CD4-positive, alpha-beta memory T cell (primary cell): ENCODE measurements around the gene NAA38. TPM values are rescaled to one million over a fixed set of nuclear protein-coding genes. Genes with fewer than 3 reads are reported as not detected.
A peak's percentile ranks its signal among the peaks of the same experiment; 100 is the strongest.

Source experiments
- CTCF ChIA-PET: fragments of 350-600 bp; sonication (Branson Sonifier 250); formaldehyde crosslinking; loops from one replicate; lab custom pipeline; 2021; ENCODE audit warnings: inconsistent platforms; ENCODE audit not compliant: partially characterized antibody; lab: Charles Lee
- POLR2A ChIA-PET: fragments of 350-600 bp; sonication (Branson Sonifier 250); formaldehyde crosslinking; loops from one replicate; lab custom pipeline; 2021; ENCODE audit not compliant: partially characterized antibody; lab: Charles Lee
- DNase-seq, 5 donors: peaks; one replicate each; pipeline versions ENCODE4 v3.0.0 to v3.0.0-alpha.2; 2020 to 2022; ENCODE audit warnings: mixed read lengths in 1 of 5
- H3K27ac ChIP-seq: one replicate; pipeline ENCODE4 v1.7.0; 2013; ENCODE audit warnings: low read depth, low read length
- H3K27me3 ChIP-seq: 2 replicates; pipeline ENCODE4 v1.7.0; 2013; ENCODE audit warnings: mild to moderate bottlenecking, low read length, moderate library complexity; ENCODE audit not compliant: insufficient read depth
- H3K36me3 ChIP-seq: 2 replicates; pipeline ENCODE4 v1.7.0; 2013; ENCODE audit warnings: mild to moderate bottlenecking, low read length, moderate library complexity; ENCODE audit not compliant: insufficient read depth
- H3K4me1 ChIP-seq: 2 replicates; pipeline ENCODE4 v1.7.0; 2013; ENCODE audit warnings: mild to moderate bottlenecking, low read length, moderate library complexity; ENCODE audit not compliant: insufficient read depth
- H3K4me3 ChIP-seq, 2 donors: one replicate each; pipeline ENCODE4 v1.7.0; 2013; ENCODE audit warnings: low read length in 2 of 2, mild to moderate bottlenecking in 1 of 2
- H3K9me3 ChIP-seq, 2 donors: one replicate each; pipeline ENCODE4 v1.7.0; 2013; ENCODE audit warnings: low read length in 2 of 2, control low read depth in 1 of 2; ENCODE audit not compliant: control insufficient read depth in 1 of 2
- H3K27ac Mint-ChIP-seq, 7 donors: one replicate each; pipeline ENCODE4 v1.8.0; 2020 to 2021; ENCODE audit warnings: mixed read lengths in 7 of 7, mild to moderate bottlenecking in 6 of 7, inconsistent platforms in 3 of 7, moderate library complexity in 3 of 7
- H3K27me3 Mint-ChIP-seq, 2 donors: one replicate each; pipeline ENCODE4 v1.8.0; 2020 to 2021; ENCODE audit warnings: mixed read lengths in 2 of 2
- H3K36me3 Mint-ChIP-seq, 2 donors: one replicate each; pipeline ENCODE4 v1.8.0; 2020 to 2021; ENCODE audit warnings: mixed read lengths in 2 of 2, inconsistent platforms in 1 of 2, mild to moderate bottlenecking in 1 of 2
- H3K4me1 Mint-ChIP-seq, 4 donors: one replicate each; pipeline ENCODE4 v1.8.0; 2020 to 2021; ENCODE audit warnings: mixed read lengths in 4 of 4, mild to moderate bottlenecking in 1 of 4
- H3K4me3 Mint-ChIP-seq, 8 donors: one replicate each; pipeline ENCODE4 v1.8.0; 2020 to 2021; ENCODE audit warnings: mixed read lengths in 8 of 8, mild to moderate bottlenecking in 7 of 8, moderate library complexity in 6 of 8, inconsistent platforms in 3 of 8
- H3K9me3 Mint-ChIP-seq, 8 donors: one replicate each; pipeline ENCODE4 v1.8.0; 2020 to 2021; ENCODE audit warnings: mixed read lengths in 8 of 8, mild to moderate bottlenecking in 5 of 8, inconsistent platforms in 3 of 8, moderate library complexity in 1 of 8
- intact Hi-C: fragments of 100-400 bp; cut with micrococcal nuclease; formaldehyde crosslinking; loops from one replicate; pipeline ENCODE4 v1.15.1; 2023
- polyA plus RNA-seq, 2 donors: library from polyadenylated mRNA; unstranded; fragments of 300-500 nt; fragmentation: Illumina TruSeq; gene quantifications; one replicate each; pipeline ENCODE4 v1.2.3, GENCODE V29; 2021
- total RNA-seq, 2 experiments: library from RNA; stranded (reverse); gene quantifications; one replicate each; pipeline ENCODE4 v1.2.3, GENCODE V29; 2021

NAA38 gene
- total and polyA plus RNA-seq, 4 experiments from 2014 or later: 23.1 to 149 (median 82.3) TPM

GRCh38 chr17:7846063-7846735, 11.2 kb downstream of the NAA38 start:
- H3K36me3 ChIP-seq: peaks cover 12% of the 10 kb centered on the region
- DNase-seq: peak in 1 of 5 donors; percentile 43
- no peaks in the 10 kb centered on the region for H3K9me3 ChIP-seq
- H3K27ac ChIP-seq: no peak overlapping the region
- Mint-ChIP-seq H3K4me1 (peaks cover 13 to 40% (median 26%) of the 10 kb centered on the region in 4 donors), H3K27me3 (peaks cover 0 to 3% of the 10 kb centered on the region in 2 donors), H3K4me3 (peak overlapping the region in 1 of 8 donors; percentile 62), H3K27ac (peak overlapping the region in 6 of 7 donors; percentile 29 to 100 (median 85)), H3K36me3 (peaks cover 3 to 58% of the 10 kb centered on the region in 2 donors), H3K9me3 (peaks cover 0 to 1% (median 0%) of the 10 kb centered on the region in 8 donors)
- ChIA-PET POLR2A (interaction anchor here (1.4 to 13.6 kb wide), 4 partner anchors 10 to 159 kb away, joined by 6 to 238 read pairs (median 28); partner anchors contain the start of genes CYB5D1, KDM6B, NAA38 and RNF227), CTCF (interaction anchor here (1.3 to 2.0 kb wide), 3 partner anchors 12 to 21 kb away, joined by 5 to 16 read pairs (median 5); partner anchors contain the start of gene KDM6B)
- H3K4me1 ChIP-seq: peaks cover 24% of the 10 kb centered on the region
- no peaks in the 10 kb centered on the region for H3K27me3 ChIP-seq
- no peak overlapping the region for H3K4me3 ChIP-seq
- intact Hi-C loops: loop anchor here (10.0 kb wide), 1 partner anchor 611 kb away; the partner anchor contains the start of genes DVL2 and PHF23

- peak overlapping the region; percentile 99 for H3K27ac ChIP-seq
- peaks cover 0 to 3% of the 10 kb centered on the region in 2 donors for H3K27me3 Mint-ChIP-seq
- H3K36me3 Mint-ChIP-seq: peaks cover 3 to 59% of the 10 kb centered on the region in 2 donors
- H3K4me3 Mint-ChIP-seq: peak overlapping the region; percentile 92 to 99 (median 97)
- ChIA-PET CTCF (interaction anchor here (1.2 to 2.0 kb wide), 6 partner anchors 11 to 144 kb away, joined by 3 to 16 read pairs (median 4); partner anchors contain the start of genes KDM6B and NAA38), POLR2A (interaction anchor here (0.7 to 13.6 kb wide), 13 partner anchors 8 to 533 kb away, joined by 3 to 238 read pairs (median 3); partner anchors contain the start of genes ACAP1, CYB5D1, KDM6B and NAA38)
- no peaks in the 10 kb centered on the region for H3K27me3 ChIP-seq
- peaks cover 25% of the 10 kb centered on the region for H3K4me1 ChIP-seq
- H3K36me3 ChIP-seq: peaks cover 12% of the 10 kb centered on the region
- H3K4me3 ChIP-seq: peak overlapping the region in 1 of 2 donors; percentile 92
- intact Hi-C loops: loop anchor here (10.0 kb wide), 1 partner anchor 611 kb away; the partner anchor contains the start of genes DVL2 and PHF23
- peaks cover 0 to 1% (median 0%) of the 10 kb centered on the region in 8 donors for H3K9me3 Mint-ChIP-seq
- H3K4me1 Mint-ChIP-seq: peaks cover 15 to 40% (median 28%) of the 10 kb centered on the region in 4 donors
- no peak for DNase-seq
- no peaks in the 10 kb centered on the region for H3K9me3 ChIP-seq
- peak overlapping the region; percentile 99 to 100 (median 100) for H3K27ac Mint-ChIP-seq
Measured at GRCh38 chr17:7845359-7846062, 11.8 kb downstream of the NAA38 start.

DNA sequence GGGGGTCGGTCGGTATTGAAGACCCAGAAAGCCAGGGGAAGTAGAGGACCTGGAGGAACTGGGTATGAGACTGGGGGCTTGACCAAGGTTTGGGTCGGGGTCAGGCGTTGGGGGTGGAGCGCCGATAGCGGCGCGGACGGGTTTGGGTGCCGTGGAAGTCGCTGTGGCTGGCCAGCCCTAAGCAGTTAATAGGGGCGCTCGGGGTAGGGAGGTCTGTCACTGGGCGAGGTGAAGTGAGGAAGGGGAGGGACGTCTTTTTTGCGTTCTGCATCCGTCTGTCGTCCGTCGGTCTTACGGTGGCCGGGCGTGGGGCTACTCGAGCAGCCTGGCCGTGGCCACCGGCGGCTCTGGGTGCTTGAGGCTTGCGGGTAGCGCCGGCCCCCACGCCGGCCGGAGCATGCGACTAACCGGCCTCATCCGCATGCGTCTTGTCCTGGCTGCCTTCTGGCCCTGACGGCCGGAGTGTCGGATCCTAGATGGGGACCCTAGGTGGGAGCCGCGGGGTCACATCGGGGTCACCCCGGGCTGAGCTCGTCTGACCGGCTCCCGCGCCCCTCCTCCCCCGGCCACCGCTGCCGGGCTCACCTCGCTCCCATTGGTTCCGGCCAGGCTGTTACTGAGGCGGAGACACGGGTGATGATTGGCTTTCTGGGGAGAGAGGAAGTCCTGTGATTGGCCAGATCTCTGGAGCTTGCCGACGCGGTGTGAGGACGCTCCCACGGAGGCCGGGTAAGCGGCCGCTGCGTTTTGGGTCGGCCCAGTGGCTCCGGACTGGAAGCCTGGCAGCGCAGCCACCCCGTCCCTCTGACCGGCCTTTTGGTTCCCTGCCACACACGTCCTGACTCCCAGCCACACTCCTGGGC, 12.8 kb downstream of the NAA38 start:
- H3K9me3 Mint-ChIP-seq: peaks cover 0 to 1% (median 0%) of the 10 kb centered on the region in 8 donors
- H3K27me3 Mint-ChIP-seq: peaks cover 0 to 3% of the 10 kb centered on the region in 2 donors
- Histone ChIP-seq H3K27ac (peak overlapping the region; percentile 99), H3K9me3 (no peaks in the 10 kb centered on the region), H3K4me1 (peaks cover 30% of the 10 kb centered on the region), H3K4me3 (peak overlapping the region; percentile 57 to 92), H3K27me3 (no peaks in the 10 kb centered on the region), H3K36me3 (peaks cover 8% of the 10 kb centered on the region)
- DNase-seq: peak; percentile 82 to 87 (median 85)
- H3K36me3 Mint-ChIP-seq: peaks cover 3 to 56% of the 10 kb centered on the region in 2 donors
- peak overlapping the region; percentile 92 to 99 (median 97) for H3K4me3 Mint-ChIP-seq
- H3K4me1 Mint-ChIP-seq: peaks cover 21 to 50% (median 35%) of the 10 kb centered on the region in 4 donors
- ChIA-PET POLR2A (interaction anchor here (0.7 to 13.6 kb wide), 15 partner anchors 9 to 532 kb away, joined by 3 to 238 read pairs (median 4); partner anchors contain the start of genes ACAP1, CYB5D1, KDM6B and NAA38), CTCF (interaction anchor here (1.2 to 2.2 kb wide), 7 partner anchors 10 to 145 kb away, joined by 3 to 16 read pairs (median 5); partner anchors contain the start of genes KDM6B and NAA38)
- H3K27ac Mint-ChIP-seq: peak overlapping the region; percentile 99 to 100 (median 100)
- intact Hi-C loops: loop anchor here (5.0 to 10.0 kb wide), 3 partner anchors 157 to 610 kb away; partner anchors contain the start of genes CTC1, DVL2, PFAS and PHF23

DNA sequence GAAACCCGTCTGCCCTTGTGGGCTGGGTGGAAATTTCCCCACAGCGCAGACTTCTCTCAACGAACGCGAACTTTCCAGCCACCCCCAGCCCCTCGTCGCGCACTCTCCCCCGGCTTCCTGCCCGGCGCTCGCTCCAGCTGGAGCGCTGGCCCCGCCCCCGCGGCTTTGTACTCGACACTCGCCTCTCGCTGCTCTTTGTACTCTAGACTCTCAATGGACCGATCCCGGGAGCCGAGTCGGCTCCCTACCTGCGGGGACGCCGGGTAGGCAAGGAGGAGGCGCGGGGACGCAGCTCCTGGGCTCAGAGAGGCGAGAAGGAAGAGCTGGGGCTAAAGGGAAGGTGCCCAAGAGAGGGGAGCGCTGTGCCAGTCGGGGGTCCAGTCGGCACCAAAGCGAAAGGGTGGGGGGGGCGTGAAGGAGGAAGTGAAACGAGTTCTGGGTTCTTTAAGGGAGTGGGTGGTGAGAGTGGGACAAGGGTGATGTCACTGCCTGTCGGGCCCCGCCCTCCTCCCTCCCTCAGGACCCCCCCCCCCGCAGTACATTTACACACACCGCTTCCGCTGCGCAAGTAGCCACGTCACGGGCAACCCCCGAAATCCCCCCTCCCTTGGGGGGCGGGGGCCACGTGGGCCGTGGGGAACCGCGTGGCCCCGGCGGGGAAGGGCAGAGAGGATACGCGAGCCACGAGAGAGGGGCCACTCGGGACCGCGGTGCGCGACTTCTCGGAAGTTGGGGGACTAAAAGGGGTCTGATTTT, 13.6 kb downstream of the NAA38 start:
- Mint-ChIP-seq H3K4me3 (peak overlapping the region; percentile 92 to 99 (median 97)), H3K9me3 (peaks cover 0 to 1% (median 0%) of the 10 kb centered on the region in 8 donors), H3K27me3 (peaks cover 0 to 3% of the 10 kb centered on the region in 2 donors), H3K27ac (peak overlapping the region; percentile 99 to 100 (median 100)), H3K4me1 (peaks cover 27 to 58% (median 43%) of the 10 kb centered on the region in 4 donors), H3K36me3 (peaks cover 3 to 60% of the 10 kb centered on the region in 2 donors)
- peak; percentile 93 to 95 (median 94) for DNase-seq
- Histone ChIP-seq H3K36me3 (peaks cover 6% of the 10 kb centered on the region), H3K27me3 (no peaks in the 10 kb centered on the region), H3K4me1 (peaks cover 38% of the 10 kb centered on the region), H3K27ac (peak overlapping the region; percentile 99), H3K4me3 (peak overlapping the region; percentile 86 to 92), H3K9me3 (no peaks in the 10 kb centered on the region)
- CTCF ChIA-PET: interaction anchor here (2.2 kb wide), 1 partner anchor 10 kb away, joined by 13 read pairs; the partner anchor contains the start of gene KDM6B
- intact Hi-C loops: loop anchor here (1.0 to 10.0 kb wide), 5 partner anchors 8 to 609 kb away; partner anchors contain the start of genes CTC1, DVL2, PFAS and PHF23
- POLR2A ChIA-PET: interaction anchor here (0.7 to 13.6 kb wide), 8 partner anchors 7 to 276 kb away, joined by 3 to 238 read pairs (median 10); partner anchors contain the start of genes CYB5D1, KDM6B, NAA38 and RNF227

- peaks cover 42% of the 10 kb centered on the region for H3K4me1 ChIP-seq
- Mint-ChIP-seq H3K4me1 (peaks cover 30 to 63% (median 47%) of the 10 kb centered on the region in 4 donors), H3K36me3 (peaks cover under 1 to 58% of the 10 kb centered on the region in 2 donors), H3K27ac (peak overlapping the region; percentile 99 to 100 (median 100)), H3K27me3 (peaks cover 0 to 3% of the 10 kb centered on the region in 2 donors), H3K9me3 (peaks cover 0 to 1% (median 0%) of the 10 kb centered on the region in 8 donors), H3K4me3 (peak overlapping the region; percentile 92 to 99 (median 97))
- no peaks in the 10 kb centered on the region for H3K27me3 ChIP-seq
- H3K4me3 ChIP-seq: peak overlapping the region; percentile 86 to 92
- peaks cover 5% of the 10 kb centered on the region for H3K36me3 ChIP-seq
- peak overlapping the region; percentile 99 for H3K27ac ChIP-seq
- ChIA-PET POLR2A (interaction anchor here (0.7 to 13.6 kb wide), 8 partner anchors 8 to 276 kb away, joined by 3 to 238 read pairs (median 10); partner anchors contain the start of genes CYB5D1, KDM6B, NAA38 and RNF227), CTCF (interaction anchor here (2.2 kb wide), 1 partner anchor 9 kb away, joined by 13 read pairs; the partner anchor contains the start of gene KDM6B)
- no peaks in the 10 kb centered on the region for H3K9me3 ChIP-seq
- intact Hi-C loops: loop anchor here (1.0 to 10.0 kb wide), 5 partner anchors 8 to 608 kb away; partner anchors contain the start of genes CTC1, DVL2, PFAS and PHF23
- DNase-seq: peak in 1 of 5 donors; percentile 81
Measured at GRCh38 chr17:7843257-7843535, 14.2 kb downstream of the NAA38 start.
